Naive thymus-derived CD4-positive, alpha-beta T cell (primary cell): ENCODE results near the gene SRCAP. TPM values are rescaled to one million over a fixed set of nuclear protein-coding genes. Genes with fewer than 3 reads are reported as not detected.

Source experiments
- ATAC-seq: fragments of 150-1000 bp; cut with Tn5 transposase; 2 replicates; pipeline ENCODE4 v1.10.0; 2021; ENCODE audit warnings: mild to moderate bottlenecking, moderate library complexity
- CTCF ChIA-PET: fragments of 350-600 bp; sonication (Branson Sonifier 250); formaldehyde crosslinking; loops from one replicate; lab custom pipeline; 2021; ENCODE audit warnings: antibody characterized with exemption; lab: Charles Lee
- POLR2A ChIA-PET: fragments of 350-600 bp; sonication (Branson Sonifier 250); formaldehyde crosslinking; loops from one replicate; lab custom pipeline; 2021; ENCODE audit warnings: antibody characterized with exemption, inconsistent platforms; lab: Charles Lee
- DNase-seq, 9 donors: peaks; one replicate each; pipeline versions ENCODE4 v3.0.0 to v3.0.0-alpha.2; 2020 to 2022; ENCODE audit warnings: mixed read lengths in 1 of 9
- H3K27ac ChIP-seq: one replicate; pipeline ENCODE4 v1.7.0; 2013; ENCODE audit warnings: mild to moderate bottlenecking, low read depth, low read length, moderate library complexity
- H3K27me3 ChIP-seq, 2 donors: one replicate each; pipeline ENCODE4 v1.7.0; 2013; ENCODE audit warnings: low read length in 2 of 2, mild to moderate bottlenecking in 2 of 2, moderate library complexity in 2 of 2; ENCODE audit not compliant: control insufficient read depth in 2 of 2, insufficient read depth in 2 of 2
- H3K36me3 ChIP-seq, 3 experiments: 1 replicate in 2 of 3; 2 replicates in 1 of 3; pipeline ENCODE4 v1.7.0; 2013; ENCODE audit warnings: low read length in 3 of 3, mild to moderate bottlenecking in 3 of 3, moderate library complexity in 1 of 3; ENCODE audit not compliant: insufficient read depth in 3 of 3, control insufficient read depth in 2 of 3
- H3K4me1 ChIP-seq, 2 donors: one replicate each; pipeline ENCODE4 v1.7.0; 2013; ENCODE audit warnings: low read length in 2 of 2, mild to moderate bottlenecking in 2 of 2, moderate library complexity in 1 of 2; ENCODE audit not compliant: control insufficient read depth in 2 of 2, insufficient read depth in 2 of 2
- H3K4me3 ChIP-seq: 2 replicates; pipeline ENCODE4 v1.7.0; 2013; ENCODE audit warnings: mild to moderate bottlenecking, low read length
- H3K9me3 ChIP-seq, 3 experiments: 1 replicate in 2 of 3; 2 replicates in 1 of 3; pipeline ENCODE4 v1.7.0; 2013; ENCODE audit warnings: low read length in 3 of 3; ENCODE audit not compliant: control insufficient read depth in 2 of 3
- H3K27ac Mint-ChIP-seq, 9 donors: one replicate each; pipeline ENCODE4 v1.8.0; 2020 to 2022; ENCODE audit warnings: mixed read lengths in 9 of 9, mild to moderate bottlenecking in 8 of 9, moderate library complexity in 5 of 9, inconsistent platforms in 2 of 9
- H3K27me3 Mint-ChIP-seq, 5 donors: one replicate each; pipeline ENCODE4 v1.8.0; 2021 to 2022; ENCODE audit warnings: mixed read lengths in 5 of 5, mild to moderate bottlenecking in 1 of 5
- H3K36me3 Mint-ChIP-seq, 5 donors: one replicate each; pipeline ENCODE4 v1.8.0; 2020 to 2022; ENCODE audit warnings: mixed read lengths in 5 of 5, mild to moderate bottlenecking in 3 of 5, inconsistent platforms in 1 of 5
- H3K4me1 Mint-ChIP-seq, 7 donors: one replicate each; pipeline ENCODE4 v1.8.0; 2020 to 2022; ENCODE audit warnings: mixed read lengths in 7 of 7, mild to moderate bottlenecking in 3 of 7, inconsistent platforms in 1 of 7
- H3K4me3 Mint-ChIP-seq, 10 donors: one replicate each; pipeline ENCODE4 v1.8.0; 2020 to 2022; ENCODE audit warnings: mild to moderate bottlenecking in 10 of 10, mixed read lengths in 10 of 10, moderate library complexity in 6 of 10, inconsistent platforms in 2 of 10
- H3K9me3 Mint-ChIP-seq, 11 donors: one replicate each; pipeline ENCODE4 v1.8.0; 2020 to 2022; ENCODE audit warnings: mixed read lengths in 11 of 11, mild to moderate bottlenecking in 4 of 11, inconsistent platforms in 1 of 11, moderate library complexity in 1 of 11
- intact Hi-C, 2 donors: fragments of 100-400 bp; cut with micrococcal nuclease; formaldehyde crosslinking; loops; one replicate each; pipeline ENCODE4 v1.15.1; 2023
- polyA plus RNA-seq, 2 donors: library from polyadenylated mRNA; unstranded; fragments of 300-500 nt; fragmentation: Illumina TruSeq; gene quantifications; one replicate each; pipeline ENCODE4 v1.2.3, GENCODE V29; 2021
- total RNA-seq, 6 experiments: library from RNA in 5 of 6; stranded (reverse) in 5 of 6; gene quantifications; 1 replicate in 5 of 6; 2 replicates in 1 of 6; pipeline ENCODE4 v1.2.3 and lab custom pipeline; 2021 to 2026

SRCAP gene
- total and polyA plus RNA-seq, 7 experiments from 2014 or later: 11.8 to 111 (median 86.7) TPM

GRCh38 chr16:30744183-30744582, 45.2 kb downstream of the SRCAP start:
- CTCF ChIA-PET: no interaction called here
- no peak overlapping the region for H3K27ac ChIP-seq
- H3K4me3 Mint-ChIP-seq: no peak overlapping the region
- peaks cover 0 to 21% (median 14%) of the 10 kb centered on the region in 5 donors for H3K36me3 Mint-ChIP-seq
- no peaks in the 10 kb centered on the region for H3K27me3 Mint-ChIP-seq
- POLR2A ChIA-PET: interaction anchor here (0.7 kb wide), 1 partner anchor 15 kb away, joined by 3 read pairs; no protein-coding TSS in a partner anchor
- H3K4me1 Mint-ChIP-seq: peaks cover 15 to 30% (median 21%) of the 10 kb centered on the region in 7 donors
- intact Hi-C loops: no loop called here
- H3K9me3 Mint-ChIP-seq: peaks cover 0 to 3% (median 0%) of the 10 kb centered on the region in 11 donors
- H3K27ac Mint-ChIP-seq: peak overlapping the region in 2 of 9 donors; percentile 12 to 28
- H3K36me3 ChIP-seq: peaks cover 0 to 30% (median 0%) of the 10 kb centered on the region in 3 experiments
- DNase-seq: no peak
- ATAC-seq: no peak
- H3K4me3 ChIP-seq: no peak overlapping the region
- H3K4me1 ChIP-seq: peaks cover 0 to 6% of the 10 kb centered on the region in 2 donors
- H3K27me3 ChIP-seq: no peaks in the 10 kb centered on the region
- H3K9me3 ChIP-seq: no peaks in the 10 kb centered on the region

GRCh38 chr16:30745082-30745481, 46.1 kb downstream of the SRCAP start:
- peak overlapping the region in 6 of 9 donors; percentile 1 to 48 (median 16) for H3K27ac Mint-ChIP-seq

GRCh38 chr16:30746638-30747175, 47.7 kb downstream of the SRCAP start:
- H3K4me3 Mint-ChIP-seq: peak overlapping the region in 1 of 10 donors; percentile 78
- DNase-seq (no peak), ATAC-seq (no peak)
- Histone ChIP-seq H3K4me1 (peaks cover 4 to 6% of the 10 kb centered on the region in 2 donors), H3K27ac (peak overlapping the region; percentile 75), H3K9me3 (no peaks in the 10 kb centered on the region), H3K36me3 (peaks cover 0 to 28% (median 0%) of the 10 kb centered on the region in 3 experiments), H3K27me3 (no peaks in the 10 kb centered on the region), H3K4me3 (no peak overlapping the region)
- CTCF ChIA-PET: no interaction called here
- intact Hi-C loops: no loop called here
- POLR2A ChIA-PET: interaction anchor here (0.6 to 4.4 kb wide), 9 partner anchors 10 to 438 kb away, joined by 3 to 18 read pairs (median 8); partner anchors contain the start of genes FBRS and ZNF688
- peaks cover 5 to 25% (median 21%) of the 10 kb centered on the region in 5 donors for H3K36me3 Mint-ChIP-seq
- peak overlapping the region in 6 of 9 donors; percentile 36 to 91 (median 87) for H3K27ac Mint-ChIP-seq
- H3K27me3 Mint-ChIP-seq: no peaks in the 10 kb centered on the region
- H3K9me3 Mint-ChIP-seq: peaks cover 0 to 3% (median 0%) of the 10 kb centered on the region in 11 donors
- peaks cover 18 to 33% (median 28%) of the 10 kb centered on the region in 7 donors for H3K4me1 Mint-ChIP-seq

More at GRCh38 chr16:30745082-30745481, 46.1 kb downstream of the SRCAP start:
- Histone ChIP-seq H3K4me1 (peaks cover 4 to 6% of the 10 kb centered on the region in 2 donors), H3K4me3 (no peak overlapping the region), H3K36me3 (peaks cover 0 to 24% (median 0%) of the 10 kb centered on the region in 3 experiments), H3K9me3 (no peaks in the 10 kb centered on the region), H3K27ac (no peak overlapping the region), H3K27me3 (no peaks in the 10 kb centered on the region)
- CTCF ChIA-PET: no interaction called here
- H3K4me3 Mint-ChIP-seq: peak overlapping the region in 1 of 10 donors; percentile 23
- intact Hi-C loops: no loop called here
- POLR2A ChIA-PET: no interaction called here
- DNase-seq: no peak
- peaks cover 0 to 25% (median 14%) of the 10 kb centered on the region in 5 donors for H3K36me3 Mint-ChIP-seq
- H3K9me3 Mint-ChIP-seq: peaks cover 0 to 3% (median 0%) of the 10 kb centered on the region in 11 donors
- H3K27me3 Mint-ChIP-seq: no peaks in the 10 kb centered on the region
- H3K4me1 Mint-ChIP-seq: peaks cover 20 to 37% (median 30%) of the 10 kb centered on the region in 7 donors
- no peak for ATAC-seq

- Mint-ChIP-seq H3K4me1 (peaks cover 18 to 29% (median 27%) of the 10 kb centered on the region in 7 donors), H3K27me3 (no peaks in the 10 kb centered on the region), H3K36me3 (peaks cover 5 to 18% (median 16%) of the 10 kb centered on the region in 5 donors), H3K27ac (peak overlapping the region; percentile 82 to 95 (median 88)), H3K4me3 (peak overlapping the region; percentile 78 to 98 (median 90)), H3K9me3 (peaks cover 0 to 3% (median 0%) of the 10 kb centered on the region in 11 donors)
- POLR2A ChIA-PET: interaction anchor here (0.6 to 4.4 kb wide), 21 partner anchors 10 to 1591 kb away, joined by 3 to 18 read pairs (median 5); partner anchors contain the start of genes CFAP119, FBRS, ZNF629 and ZNF688
- CTCF ChIA-PET: interaction anchor here (1.5 kb wide), 1 partner anchor 67 kb away, joined by 4 read pairs; no protein-coding TSS in a partner anchor
- H3K4me3 ChIP-seq: peak overlapping the region; percentile 51
- no peaks in the 10 kb centered on the region for H3K27me3 ChIP-seq
- H3K36me3 ChIP-seq: peaks cover 0 to 22% (median 0%) of the 10 kb centered on the region in 3 experiments
- H3K9me3 ChIP-seq: no peaks in the 10 kb centered on the region
- intact Hi-C loops: no loop called here
- peaks cover 4 to 6% of the 10 kb centered on the region in 2 donors for H3K4me1 ChIP-seq
- peak overlapping the region; percentile 75 for H3K27ac ChIP-seq
- ATAC-seq: no peak
- peak in 1 of 9 donors; percentile 7 for DNase-seq
Observed at GRCh38 chr16:30747331-30747730, 48.4 kb downstream of the SRCAP start.

- H3K36me3 Mint-ChIP-seq: peaks cover 5 to 18% (median 16%) of the 10 kb centered on the region in 5 donors
- peak within 1 kb of the TSS; percentile 82 to 95 (median 90) for H3K27ac Mint-ChIP-seq
- ChIA-PET POLR2A (interaction anchor here (0.6 to 4.4 kb wide), 24 partner anchors 11 to 1592 kb away, joined by 3 to 18 read pairs (median 5); partner anchors contain the start of genes CFAP119, FBRS, ZNF629 and ZNF688), CTCF (interaction anchor here (1.5 kb wide), 1 partner anchor 67 kb away, joined by 4 read pairs; no protein-coding TSS in a partner anchor)
- Histone ChIP-seq H3K27me3 (no peaks in the 10 kb centered on the region), H3K9me3 (no peaks in the 10 kb centered on the region), H3K4me1 (peaks cover 4 to 6% of the 10 kb centered on the region in 2 donors), H3K4me3 (peak within 1 kb of the TSS; percentile 51), H3K27ac (peak within 1 kb of the TSS; percentile 75), H3K36me3 (peaks cover 0 to 21% (median 0%) of the 10 kb centered on the region in 3 experiments)
- H3K9me3 Mint-ChIP-seq: peaks cover 0 to 3% (median 0%) of the 10 kb centered on the region in 11 donors
- no peaks in the 10 kb centered on the region for H3K27me3 Mint-ChIP-seq
- intact Hi-C loops: loop anchor here (1.0 to 2.0 kb wide), 9 partner anchors 14 to 711 kb away; partner anchors contain the start of genes CFAP119 (in 2 of the 2), FBRS (in 2 of the 2), RNF40 (in 2 of the 2) and ARMC5 (in 1 of the 2)
- H3K4me3 Mint-ChIP-seq: peak within 1 kb of the TSS; percentile 78 to 98 (median 90)
- H3K4me1 Mint-ChIP-seq: peaks cover 18 to 29% (median 27%) of the 10 kb centered on the region in 7 donors
- DNase-seq (peak; percentile 82 to 95 (median 92)), ATAC-seq (peak; percentile 99)
Observed at GRCh38 chr16:30747799-30748633, 49.0 kb downstream of the SRCAP start, which contains the start of gene PHKG2. Gene PHKG2 (plus strand): TSS chr16:30748425. CDS start chr16:30748821, 396 bp downstream.
